HG03342 (cell line): Measurements from ENCODE around the gene MRTFA.
"Not testable (repeated sequence)": the region's sequence is repeated elsewhere in the genome, so short reads cannot be mapped to it uniquely, and the experiment has no call there.

Experiments
- ATAC-seq: cut with Tn5 transposase; IDR thresholded peaks from one replicate; pipeline ENCODE4 v1.9.1; 2021; ENCODE audit warnings: mild to moderate bottlenecking, moderate library complexity; ENCODE audit not compliant: unreplicated experiment

Gene MRTFA

GRCh38 chr22:40403141-40403540 lies 233.4 kb downstream of the MRTFA start:
- no peak for ATAC-seq

GRCh38 chr22:40401981-40402406 lies 234.5 kb downstream of the MRTFA start:
- no peak for ATAC-seq

GRCh38 chr22:40401532-40401931 lies 235.0 kb downstream of the MRTFA start:
- no peak for ATAC-seq

- no peak for ATAC-seq
Measured at GRCh38 chr22:40400159-40400558, 236.4 kb downstream of the MRTFA start.

GRCh38 chr22:40399621-40400020 lies 236.9 kb downstream of the MRTFA start:
- ATAC-seq: no peak

- ATAC-seq: no peak
Measured at GRCh38 chr22:40397396-40397795, 239.1 kb downstream of the MRTFA start.

- no peak for ATAC-seq
Measured at GRCh38 chr22:40396882-40397281, 239.6 kb downstream of the MRTFA start.

- ATAC-seq: no peak
Measured at GRCh38 chr22:40395607-40396006, 240.9 kb downstream of the MRTFA start.

GRCh38 chr22:40394607-40395006 lies 241.9 kb downstream of the MRTFA start:
- ATAC-seq: no peak

- no peak for ATAC-seq
Measured at GRCh38 chr22:40392618-40393017, 243.9 kb downstream of the MRTFA start.

- no peak for ATAC-seq
Measured at GRCh38 chr22:40391417-40391816, 245.1 kb downstream of the MRTFA start.

- ATAC-seq: no peak
Measured at GRCh38 chr22:40388231-40388630, 248.3 kb downstream of the MRTFA start.

- no peak for ATAC-seq
Measured at GRCh38 chr22:40387746-40388145, 248.8 kb downstream of the MRTFA start.

GRCh38 chr22:40385036-40385782 lies 251.3 kb downstream of the MRTFA start:
- no peak for ATAC-seq

GRCh38 chr22:40383905-40384304 lies 252.6 kb downstream of the MRTFA start:
- ATAC-seq: no peak

- ATAC-seq: no peak
Measured at GRCh38 chr22:40381461-40381860, 255.1 kb downstream of the MRTFA start.

- ATAC-seq: not testable (repeated sequence)
Measured at GRCh38 chr22:40378448-40378847, 258.1 kb downstream of the MRTFA start.

GRCh38 chr22:40377931-40378330 lies 258.6 kb downstream of the MRTFA start:
- no peak for ATAC-seq

- no peak for ATAC-seq
Measured at GRCh38 chr22:40376149-40376548, 260.4 kb downstream of the MRTFA start.

- ATAC-seq: no peak
Measured at GRCh38 chr22:40374567-40374966, 262.0 kb downstream of the MRTFA start.

GRCh38 chr22:40368836-40369235 lies 267.7 kb downstream of the MRTFA start:
- no peak for ATAC-seq

- no peak for ATAC-seq
Measured at GRCh38 chr22:40368016-40368415, 268.5 kb downstream of the MRTFA start.

- no peak for ATAC-seq
Measured at GRCh38 chr22:40367342-40367741, 269.2 kb downstream of the MRTFA start.
